Glomerular endothelial cell (primary cell): Measurements from ENCODE around the gene SFRP2. TPM values are rescaled to one million over a fixed set of nuclear protein-coding genes. Genes with fewer than 3 reads are reported as not detected.

ENCODE experiments used
- DNase-seq: peaks from one replicate; pipeline ENCODE4 v3.0.0-alpha.2; 2011; ENCODE audit warnings: low read depth, low spot score; ENCODE audit errors: extremely low read depth
- total RNA-seq: library from RNA; depleted of rRNA; stranded (reverse); fragments of >200 nt; gene quantifications from 2 replicates; pipeline ENCODE4 v1.2.3, GENCODE V29; 2015

The SFRP2 gene
- total RNA-seq, 1 donor from 2014 or later: not detected

- no peak for DNase-seq
Observed at GRCh38 chr4:153798901-153799693, 10.2 kb upstream of the SFRP2 start.

GRCh38 chr4:153798420-153798819 is 9.5 kb upstream of the SFRP2 start:
- no peak for DNase-seq

- DNase-seq: no peak
Observed at GRCh38 chr4:153794006-153794405, 5.1 kb upstream of the SFRP2 start.

- DNase-seq: no peak
Observed at GRCh38 chr4:153792618-153793247, 3.9 kb upstream of the SFRP2 start.

GRCh38 chr4:153791746-153792617 is 3.1 kb upstream of the SFRP2 start:
- DNase-seq: no peak

GRCh38 chr4:153790962-153791551 is 2.2 kb upstream of the SFRP2 start:
- no peak for DNase-seq

GRCh38 chr4:153790500-153790865 is 1.6 kb upstream of the SFRP2 start:
- DNase-seq: no peak

GRCh38 chr4:153789741-153790499 is 1.0 kb upstream of the SFRP2 start:
- DNase-seq: no peak

GRCh38 chr4:153788051-153788412 is 851 bp downstream of the SFRP2 start:
- no peak for DNase-seq

GRCh38 chr4:153787575-153787974 is 1.3 kb downstream of the SFRP2 start:
- DNase-seq: no peak

- DNase-seq: no peak
Observed at GRCh38 chr4:153787061-153787560, 1.8 kb downstream of the SFRP2 start.

GRCh38 chr4:153785910-153786721 is 2.8 kb downstream of the SFRP2 start:
- DNase-seq: no peak

- no peak for DNase-seq
Observed at GRCh38 chr4:153784166-153784699, 4.7 kb downstream of the SFRP2 start.

- no peak for DNase-seq
Observed at GRCh38 chr4:153782581-153782980, 6.3 kb downstream of the SFRP2 start.

GRCh38 chr4:153781717-153782416 is 7.0 kb downstream of the SFRP2 start:
- no peak for DNase-seq

- DNase-seq: no peak
Observed at GRCh38 chr4:153781280-153781679, 7.6 kb downstream of the SFRP2 start.

GRCh38 chr4:153780876-153781275 is 8.0 kb downstream of the SFRP2 start:
- no peak for DNase-seq

- DNase-seq: no peak
Observed at GRCh38 chr4:153780221-153780620, 8.7 kb downstream of the SFRP2 start.

- no peak for DNase-seq
Observed at GRCh38 chr4:153778383-153778782, 10.5 kb downstream of the SFRP2 start.
